Choroid plexus epithelial cell (primary cell): ENCODE measurements around the gene RNF182.
"Not testable (repeated sequence)": the region's sequence is repeated elsewhere in the genome, so short reads cannot be mapped to it uniquely, and the experiment has no call there.

Experiments used
- DNase-seq: peaks from one replicate; pipeline ENCODE4 v3.0.0-alpha.2; 2010; ENCODE audit warnings: low read depth
- H3K4me3 ChIP-seq: 2 replicates; pipeline ENCODE4 v1.5.1; 2011; ENCODE audit warnings: low read depth, mild to moderate bottlenecking, control low read depth, low read length, moderate library complexity
- CTCF ChIP-seq: conservative IDR thresholded peaks from 2 replicates; pipeline ENCODE4 v1.5.1; 2011; ENCODE audit warnings: low read depth, mild to moderate bottlenecking, control low read depth, inconsistent platforms, low read length, moderate library complexity

RNF182 gene

GRCh38 chr6:13934721-13935120, 10.0 kb downstream of the RNF182 start:
- no peak for TF ChIP-seq CTCF
- no peak for DNase-seq
- no peak overlapping the region for H3K4me3 ChIP-seq

GRCh38 chr6:13935190-13935880, 10.6 kb downstream of the RNF182 start:
- TF ChIP-seq CTCF = no peak
- no peak for DNase-seq

GRCh38 chr6:13935881-13936261, 11.1 kb downstream of the RNF182 start:
- H3K4me3 ChIP-seq, DNase-seq: not testable (repeated sequence)

More at GRCh38 chr6:13935190-13935880, 10.6 kb downstream of the RNF182 start:
- H3K4me3 ChIP-seq = no peak overlapping the region

- TF ChIP-seq CTCF = no peak
- no peak overlapping the region for H3K4me3 ChIP-seq
These were observed 17.1 kb downstream of the RNF182 start for GRCh38 chr6:13941902-13942301.

GRCh38 chr6:13943943-13944342, 19.2 kb downstream of the RNF182 start:
- TF ChIP-seq CTCF = no peak
- H3K4me3 ChIP-seq = no peak overlapping the region
- no peak for DNase-seq

More at GRCh38 chr6:13941902-13942301, 17.1 kb downstream of the RNF182 start:
- DNase-seq = no peak

GRCh38 chr6:13946506-13946905, 21.8 kb downstream of the RNF182 start:
- DNase-seq = no peak
- no peak overlapping the region for H3K4me3 ChIP-seq
- no peak for TF ChIP-seq CTCF

GRCh38 chr6:13947611-13948178, 22.9 kb downstream of the RNF182 start:
- H3K4me3 ChIP-seq = no peak overlapping the region
- DNase-seq = no peak
- TF ChIP-seq CTCF = no peak
